Calu3 (cell line): ENCODE results near the gene MTUS2. TPM values are rescaled to one million over a fixed set of nuclear protein-coding genes. Genes with fewer than 3 reads are reported as not detected.

Source experiments
- BruUV-seq: library from RNA; stranded (reverse); fragments of 400-500 nt; replicated peaks from 2 replicates; lab custom pipeline; 2021; lab: Mats Ljungman, UMichigan
- CTCF ChIA-PET: fragments of 300-600 bp; sonication (Branson Sonifier 250); formaldehyde crosslinking; loops from one replicate; lab custom pipeline; 2022; ENCODE audit warnings: antibody characterized with exemption; lab: Charles Lee
- DNase-seq: peaks from one replicate; pipeline ENCODE4 v3.0.0; 2022
- H3K27ac Mint-ChIP-seq: one replicate; pipeline ENCODE4 v1.8.0; 2022; ENCODE audit warnings: mixed read lengths; ENCODE audit not compliant: unreplicated experiment
- H3K27me3 Mint-ChIP-seq: one replicate; pipeline ENCODE4 v1.8.0; 2022; ENCODE audit warnings: mixed read lengths; ENCODE audit not compliant: unreplicated experiment
- H3K36me3 Mint-ChIP-seq: one replicate; pipeline ENCODE4 v1.8.0; 2022; ENCODE audit warnings: mild to moderate bottlenecking, moderate library complexity, mixed read lengths; ENCODE audit not compliant: insufficient read depth, unreplicated experiment
- H3K4me1 Mint-ChIP-seq: one replicate; pipeline ENCODE4 v1.8.0; 2022; ENCODE audit warnings: mild to moderate bottlenecking, low read depth, mixed read lengths; ENCODE audit not compliant: unreplicated experiment
- H3K4me3 Mint-ChIP-seq: one replicate; pipeline ENCODE4 v1.8.0; 2022; ENCODE audit warnings: mild to moderate bottlenecking, low read depth, moderate library complexity, mixed read lengths; ENCODE audit not compliant: unreplicated experiment
- H3K9me3 Mint-ChIP-seq: one replicate; pipeline ENCODE4 v1.8.0; 2022; ENCODE audit warnings: low read depth, mixed read lengths; ENCODE audit not compliant: unreplicated experiment
- intact Hi-C: fragments of 100-400 bp; cut with micrococcal nuclease; formaldehyde crosslinking; loops from one replicate; pipeline ENCODE4 v1.10.0; 2022; ENCODE audit not compliant: unreplicated experiment
- total RNA-seq: library from RNA; stranded (reverse); gene quantifications from 2 replicates; pipeline ENCODE4 v1.2.3, GENCODE V29; 2022
- TF ChIP-seq, protein P1 (sequence below): fragments of 200-600 bp; IDR thresholded peaks from one replicate; pipeline ENCODE4 v1.8.0; 2022; ENCODE audit warnings: antibody characterized with exemption; ENCODE audit not compliant: unreplicated experiment

The MTUS2 gene
- total RNA-seq, 1 experiment from 2014 or later: not detected

DNA sequence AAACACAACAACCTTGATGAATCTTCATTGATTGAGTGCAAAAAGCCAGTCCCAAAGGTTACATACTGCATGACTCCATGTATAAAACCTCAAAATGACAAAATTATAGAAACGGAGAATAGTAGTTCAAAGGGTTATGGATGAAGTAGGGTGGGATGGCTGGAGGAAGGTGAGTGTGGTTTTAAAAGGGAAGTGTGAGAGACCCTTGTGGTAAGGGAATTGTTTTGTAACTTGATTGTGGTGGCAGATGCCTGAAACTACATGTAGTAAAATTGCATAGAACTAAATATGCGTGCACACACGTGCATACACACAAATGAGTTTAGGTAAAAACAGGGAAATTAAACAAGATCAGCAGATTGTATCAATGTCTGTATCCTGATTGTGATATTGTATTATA is 340.7 kb downstream of the MTUS2 start:
- no peaks in the 10 kb centered on the region for H3K27me3 Mint-ChIP-seq
- no peaks in the 10 kb centered on the region for H3K4me1 Mint-ChIP-seq
- no peak overlapping the region for H3K4me3 Mint-ChIP-seq
- peaks cover 10% of the 10 kb centered on the region for H3K9me3 Mint-ChIP-seq
- no peak overlapping the region for H3K27ac Mint-ChIP-seq
- TF ChIP-seq, protein P1, sequence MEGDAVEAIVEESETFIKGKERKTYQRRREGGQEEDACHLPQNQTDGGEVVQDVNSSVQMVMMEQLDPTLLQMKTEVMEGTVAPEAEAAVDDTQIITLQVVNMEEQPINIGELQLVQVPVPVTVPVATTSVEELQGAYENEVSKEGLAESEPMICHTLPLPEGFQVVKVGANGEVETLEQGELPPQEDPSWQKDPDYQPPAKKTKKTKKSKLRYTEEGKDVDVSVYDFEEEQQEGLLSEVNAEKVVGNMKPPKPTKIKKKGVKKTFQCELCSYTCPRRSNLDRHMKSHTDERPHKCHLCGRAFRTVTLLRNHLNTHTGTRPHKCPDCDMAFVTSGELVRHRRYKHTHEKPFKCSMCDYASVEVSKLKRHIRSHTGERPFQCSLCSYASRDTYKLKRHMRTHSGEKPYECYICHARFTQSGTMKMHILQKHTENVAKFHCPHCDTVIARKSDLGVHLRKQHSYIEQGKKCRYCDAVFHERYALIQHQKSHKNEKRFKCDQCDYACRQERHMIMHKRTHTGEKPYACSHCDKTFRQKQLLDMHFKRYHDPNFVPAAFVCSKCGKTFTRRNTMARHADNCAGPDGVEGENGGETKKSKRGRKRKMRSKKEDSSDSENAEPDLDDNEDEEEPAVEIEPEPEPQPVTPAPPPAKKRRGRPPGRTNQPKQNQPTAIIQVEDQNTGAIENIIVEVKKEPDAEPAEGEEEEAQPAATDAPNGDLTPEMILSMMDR: no peak
- DNase-seq: no peak
- H3K36me3 Mint-ChIP-seq: no peaks in the 10 kb centered on the region
- CTCF ChIA-PET: no interaction called here
- intact Hi-C loops: no loop called here
- BruUV-seq: no TSS peak

DNA sequence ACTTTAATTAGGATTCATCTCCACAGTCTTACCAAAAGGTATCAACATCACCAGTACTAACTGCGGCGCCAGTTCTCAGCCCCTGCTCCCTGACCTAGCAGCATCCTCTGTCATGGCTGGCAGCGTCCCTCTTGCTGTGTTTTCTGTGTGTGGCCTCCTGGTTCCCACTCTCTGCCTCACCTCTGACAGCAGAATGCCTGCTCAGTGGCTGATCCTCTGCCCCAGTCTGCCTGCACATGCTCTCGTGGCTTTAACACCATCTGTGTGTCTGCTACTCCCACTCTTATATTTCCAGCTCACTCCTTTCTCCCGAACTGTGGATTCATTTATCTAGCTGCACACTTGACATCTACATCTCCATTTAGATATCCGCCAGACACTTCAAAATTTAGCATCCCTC is 341.5 kb downstream of the MTUS2 start:
- TF ChIP-seq, protein P1: no peak
- Mint-ChIP-seq H3K9me3 (peaks cover 10% of the 10 kb centered on the region), H3K4me3 (no peak overlapping the region), H3K27ac (no peak overlapping the region), H3K27me3 (no peaks in the 10 kb centered on the region), H3K4me1 (no peaks in the 10 kb centered on the region), H3K36me3 (no peaks in the 10 kb centered on the region)
- CTCF ChIA-PET: no interaction called here
- intact Hi-C loops: no loop called here
- BruUV-seq: no TSS peak
- DNase-seq: no peak

DNA sequence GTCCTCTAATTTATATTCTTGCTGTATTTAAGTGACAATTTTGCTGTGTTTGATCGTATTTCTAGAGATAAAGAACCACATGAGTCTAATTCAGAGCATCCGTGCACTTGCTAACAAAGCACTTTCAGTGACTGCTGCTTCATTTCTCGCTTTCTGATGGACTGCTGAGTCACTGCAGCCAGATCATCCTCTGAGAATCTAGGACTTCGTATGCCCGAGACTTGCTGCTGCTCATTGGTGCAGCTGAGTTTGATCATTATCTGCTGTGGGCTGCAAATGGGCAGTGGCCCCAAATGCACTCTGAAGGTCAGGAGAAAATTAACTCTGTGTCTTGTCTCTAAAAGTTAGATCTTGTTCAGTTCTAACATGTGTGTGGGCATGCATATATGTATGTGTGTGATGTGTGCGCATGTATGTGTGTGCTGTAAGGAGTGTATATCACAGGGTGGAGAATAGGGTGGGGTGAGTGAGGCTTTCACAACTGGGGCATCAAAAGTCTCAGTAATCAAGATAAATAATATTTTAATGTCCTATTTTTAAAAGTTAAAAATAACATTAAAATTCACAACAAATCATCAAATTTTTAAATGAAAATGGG is 342.6 kb downstream of the MTUS2 start:
- Mint-ChIP-seq H3K27ac (no peak overlapping the region), H3K4me1 (no peaks in the 10 kb centered on the region), H3K9me3 (peaks cover 10% of the 10 kb centered on the region), H3K4me3 (no peak overlapping the region), H3K36me3 (no peaks in the 10 kb centered on the region), H3K27me3 (no peaks in the 10 kb centered on the region)
- intact Hi-C loops: no loop called here
- CTCF ChIA-PET: no interaction called here
- no TSS peak for BruUV-seq
- TF ChIP-seq, protein P1: no peak
- no peak for DNase-seq

DNA sequence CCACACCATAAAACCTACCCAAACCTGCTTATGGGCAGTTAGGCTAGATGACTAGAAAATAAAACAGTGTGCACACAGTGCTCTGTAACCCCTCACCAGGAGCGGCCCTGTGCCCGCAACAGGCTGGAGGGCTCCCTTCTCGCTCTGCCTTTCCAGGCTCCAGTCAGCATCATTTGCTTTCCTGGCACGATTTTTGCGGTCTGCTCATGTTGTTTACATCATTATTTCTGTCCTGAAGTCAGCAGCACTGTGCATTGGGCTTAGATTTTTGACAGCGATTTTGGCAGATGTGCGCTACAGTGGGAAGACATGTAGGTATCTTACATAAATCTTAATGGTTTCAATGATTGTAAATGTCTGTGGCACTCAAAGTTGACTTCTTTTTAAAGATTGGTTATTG is 344.0 kb downstream of the MTUS2 start:
- TF ChIP-seq, protein P1: no peak
- H3K27me3 Mint-ChIP-seq: no peaks in the 10 kb centered on the region
- no peak for DNase-seq
- no peaks in the 10 kb centered on the region for H3K36me3 Mint-ChIP-seq
- H3K4me1 Mint-ChIP-seq: no peaks in the 10 kb centered on the region
- H3K9me3 Mint-ChIP-seq: peaks cover 10% of the 10 kb centered on the region
- intact Hi-C loops: no loop called here
- no TSS peak for BruUV-seq
- CTCF ChIA-PET: no interaction called here
- no peak overlapping the region for H3K27ac Mint-ChIP-seq
- no peak overlapping the region for H3K4me3 Mint-ChIP-seq
